Measurements from ENCODE around the gene TMEM108. TPM values are rescaled to one million over a fixed set of nuclear protein-coding genes. Genes with fewer than 3 reads are reported as not detected.

Gene TMEM108
- total RNA-seq, 1 donor from 2014 or later, result 0.07 TPM

DNA sequence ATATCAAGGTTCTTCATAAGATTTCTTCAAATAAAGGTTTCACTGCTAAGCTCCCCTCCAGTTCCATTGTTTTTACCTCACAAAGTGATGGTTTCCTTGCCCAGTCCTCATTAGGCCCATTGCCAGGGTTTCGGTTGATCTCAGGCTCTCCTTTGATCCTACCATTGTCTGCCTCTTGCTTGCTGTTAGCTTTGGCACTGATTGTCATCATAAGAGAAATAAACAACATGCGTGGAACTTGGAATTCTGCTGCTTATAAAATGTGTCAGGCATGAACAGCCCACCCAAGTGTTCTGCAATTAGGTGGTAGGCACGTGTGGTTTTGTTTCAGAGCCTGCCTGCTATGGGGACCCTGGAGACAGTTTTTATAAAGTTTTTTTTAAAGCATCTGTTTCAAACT lies 254.1 kb downstream of the TMEM108 start:
- Mint-ChIP-seq H3K4me1 (ENCODE audit: low read depth) (no peaks in the 10 kb centered on the region), H3K4me3 (ENCODE audit: low read depth) (no peak overlapping the region), H3K9me3 (no peaks in the 10 kb centered on the region), H3K27ac (no peak overlapping the region), H3K36me3 (ENCODE audit: low read depth) (no peaks in the 10 kb centered on the region), H3K27me3 (ENCODE audit: low read depth) (peaks cover 7% of the 10 kb centered on the region)
- no peak for DNase-seq (ENCODE audit: low spot score)
- intact Hi-C loops (cut with micrococcal nuclease), result no loop called here

DNA sequence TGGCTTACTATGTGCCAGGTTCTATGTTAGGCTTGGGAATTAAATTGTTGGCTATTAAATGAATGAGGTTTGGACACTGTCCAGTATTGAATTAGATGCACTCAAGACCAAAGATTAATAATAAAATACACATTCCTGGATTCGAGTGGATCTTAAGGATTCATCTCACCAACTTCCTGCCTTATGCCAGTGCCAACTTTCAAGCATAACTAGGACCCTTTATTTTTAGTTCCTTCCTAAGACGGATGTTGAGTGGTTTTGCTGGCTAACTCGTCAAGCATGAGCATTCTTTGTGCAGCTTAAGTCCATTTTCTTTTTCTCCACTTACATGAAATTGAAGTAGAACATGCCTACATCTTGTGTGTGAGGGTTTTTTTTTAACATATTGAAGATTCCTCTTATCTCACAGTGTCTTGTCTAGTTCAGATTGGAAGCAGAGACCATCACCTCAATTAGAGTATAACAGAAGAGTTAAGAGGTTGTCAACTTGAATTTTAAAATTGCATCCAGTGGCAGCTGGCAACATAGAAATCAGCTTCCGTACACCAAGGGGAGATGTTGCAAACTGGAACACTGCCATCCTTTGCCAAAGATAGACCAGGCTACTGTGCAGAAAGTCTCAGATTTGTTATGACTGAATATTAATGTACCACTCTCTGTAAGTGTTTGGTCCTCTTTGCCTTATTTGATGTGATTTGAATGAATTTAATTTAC lies 255.4 kb downstream of the TMEM108 start:
- Mint-ChIP-seq H3K36me3 (ENCODE audit: low read depth) (no peaks in the 10 kb centered on the region), H3K9me3 (no peaks in the 10 kb centered on the region), H3K27me3 (ENCODE audit: low read depth) (peaks cover 2% of the 10 kb centered on the region), H3K4me1 (ENCODE audit: low read depth) (no peaks in the 10 kb centered on the region), H3K4me3 (ENCODE audit: low read depth) (no peak overlapping the region), H3K27ac (no peak overlapping the region)
- intact Hi-C loops (cut with micrococcal nuclease), result no loop called here
- no peak for DNase-seq (ENCODE audit: low spot score)

DNA sequence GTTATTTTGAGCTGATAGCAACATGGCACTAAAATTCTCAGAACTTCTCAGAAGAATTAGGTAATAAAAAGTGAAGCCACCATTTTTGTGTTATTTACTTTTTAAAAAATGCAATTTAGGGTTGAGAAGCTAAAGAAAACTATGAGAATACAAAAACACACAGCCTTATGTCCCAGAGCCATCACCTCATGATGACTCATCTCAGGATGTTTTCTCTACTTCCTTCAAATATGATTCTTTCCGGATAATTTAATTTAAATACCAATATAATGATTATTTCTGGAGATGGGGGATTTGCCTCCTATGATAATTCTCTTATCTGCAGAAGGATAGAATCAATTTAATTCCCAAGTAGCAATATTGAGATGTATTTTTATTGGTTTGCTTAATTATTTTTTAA lies 256.1 kb downstream of the TMEM108 start:
- peaks cover 2% of the 10 kb centered on the region for H3K27me3 Mint-ChIP-seq (ENCODE audit: low read depth)
- H3K9me3 Mint-ChIP-seq, result no peaks in the 10 kb centered on the region
- H3K27ac Mint-ChIP-seq, result no peak overlapping the region
- H3K36me3 Mint-ChIP-seq (ENCODE audit: low read depth), result no peaks in the 10 kb centered on the region
- H3K4me1 Mint-ChIP-seq (ENCODE audit: low read depth), result no peaks in the 10 kb centered on the region
- no peak overlapping the region for H3K4me3 Mint-ChIP-seq (ENCODE audit: low read depth)
- no peak for DNase-seq (ENCODE audit: low spot score)
- intact Hi-C loops (cut with micrococcal nuclease), result no loop called here

DNA sequence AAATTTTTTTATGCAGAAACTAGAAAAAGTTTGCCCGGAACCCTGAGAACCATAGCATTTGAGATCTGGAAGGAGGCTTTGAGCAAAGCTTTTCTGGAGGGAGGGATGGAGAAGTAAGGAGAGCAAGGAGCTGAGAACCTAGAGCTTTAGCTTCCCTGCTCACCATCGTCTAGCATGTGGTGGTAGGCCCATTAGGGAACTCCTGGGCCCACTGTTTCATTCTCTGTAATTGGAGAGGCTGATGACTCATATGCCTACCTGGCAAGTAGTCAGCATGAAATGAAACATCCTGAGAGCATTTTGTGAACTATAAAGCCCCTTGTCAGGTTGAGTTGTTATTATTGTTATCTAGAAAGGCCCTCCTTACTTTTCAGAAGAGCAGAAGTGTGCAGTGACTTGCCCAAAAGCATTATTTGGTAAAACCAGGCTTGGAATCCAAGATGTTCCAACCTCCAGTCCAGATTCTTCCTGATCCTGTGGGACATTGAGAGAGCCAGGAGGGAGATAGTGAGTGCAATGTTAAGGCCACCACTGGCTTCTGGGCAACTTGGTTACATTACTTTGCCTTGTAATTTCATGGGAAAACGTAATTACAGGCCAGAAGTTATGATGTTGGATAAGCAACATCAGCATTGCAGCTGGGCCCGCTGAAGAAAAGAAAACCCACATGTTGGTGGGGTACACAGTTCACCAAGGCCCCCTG lies 257.2 kb downstream of the TMEM108 start:
- H3K4me3 Mint-ChIP-seq (ENCODE audit: low read depth), result no peak overlapping the region

DNA sequence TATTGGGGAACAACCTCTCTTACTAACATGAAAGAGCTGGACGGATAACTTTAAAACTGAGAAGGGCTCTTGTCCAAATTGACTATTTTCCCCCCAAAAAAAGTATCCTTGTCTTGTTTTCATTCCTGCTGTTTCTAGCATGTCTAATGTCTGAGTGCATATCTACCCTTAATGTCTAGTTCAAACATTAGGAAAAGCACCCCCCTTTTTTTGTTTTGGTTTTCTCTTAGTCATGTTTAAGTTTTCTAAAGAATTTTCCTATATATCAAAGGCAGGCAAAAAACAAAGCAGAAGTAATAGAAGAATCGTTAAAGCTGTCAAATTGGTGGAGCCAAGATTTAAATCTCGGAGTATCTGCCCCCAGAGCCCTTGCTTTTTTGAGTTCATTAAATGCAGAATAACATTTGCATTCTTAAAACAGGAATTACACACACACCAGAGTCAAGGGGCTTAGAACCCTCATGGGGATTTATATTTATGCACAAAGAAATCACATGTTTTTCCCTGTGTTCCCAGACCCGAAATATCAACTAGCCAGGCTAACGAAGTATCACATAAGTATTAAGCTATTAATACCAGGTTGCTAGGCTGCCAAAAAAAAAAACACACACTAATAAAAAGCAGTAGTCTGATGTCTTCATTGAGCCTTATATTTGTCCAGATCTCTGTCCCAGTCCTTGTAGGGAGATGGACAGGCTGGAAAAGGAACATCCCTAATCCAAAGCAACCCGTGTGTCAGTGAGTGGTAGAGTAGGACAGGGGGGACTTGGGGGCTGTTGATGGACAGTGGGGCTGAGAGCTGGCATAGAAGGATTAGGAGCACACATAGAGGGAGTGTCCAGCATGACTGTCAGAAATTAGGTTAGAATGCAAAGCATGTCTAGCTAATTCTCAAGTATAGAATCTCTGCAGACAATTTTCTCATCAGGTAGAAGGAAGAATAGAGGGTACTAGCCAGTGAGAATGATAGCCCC lies 258.0 kb downstream of the TMEM108 start:
- H3K9me3 Mint-ChIP-seq, result no peaks in the 10 kb centered on the region
- H3K27ac Mint-ChIP-seq, result no peak overlapping the region
- intact Hi-C loops (cut with micrococcal nuclease), result no loop called here
- no peaks in the 10 kb centered on the region for H3K36me3 Mint-ChIP-seq (ENCODE audit: low read depth)
- H3K4me1 Mint-ChIP-seq (ENCODE audit: low read depth), result no peaks in the 10 kb centered on the region
- no peaks in the 10 kb centered on the region for H3K27me3 Mint-ChIP-seq (ENCODE audit: low read depth)
- no peak for DNase-seq (ENCODE audit: low spot score)
- H3K4me3 Mint-ChIP-seq (ENCODE audit: low read depth), result no peak overlapping the region

More for the DNA sequence above, 257.2 kb downstream of the TMEM108 start:
- H3K9me3 Mint-ChIP-seq, result no peaks in the 10 kb centered on the region
- H3K36me3 Mint-ChIP-seq (ENCODE audit: low read depth), result no peaks in the 10 kb centered on the region
- no peak overlapping the region for H3K27ac Mint-ChIP-seq
- H3K27me3 Mint-ChIP-seq (ENCODE audit: low read depth), result no peaks in the 10 kb centered on the region
- no peak for DNase-seq (ENCODE audit: low spot score)
- intact Hi-C loops (cut with micrococcal nuclease), result no loop called here
- no peaks in the 10 kb centered on the region for H3K4me1 Mint-ChIP-seq (ENCODE audit: low read depth)

DNA sequence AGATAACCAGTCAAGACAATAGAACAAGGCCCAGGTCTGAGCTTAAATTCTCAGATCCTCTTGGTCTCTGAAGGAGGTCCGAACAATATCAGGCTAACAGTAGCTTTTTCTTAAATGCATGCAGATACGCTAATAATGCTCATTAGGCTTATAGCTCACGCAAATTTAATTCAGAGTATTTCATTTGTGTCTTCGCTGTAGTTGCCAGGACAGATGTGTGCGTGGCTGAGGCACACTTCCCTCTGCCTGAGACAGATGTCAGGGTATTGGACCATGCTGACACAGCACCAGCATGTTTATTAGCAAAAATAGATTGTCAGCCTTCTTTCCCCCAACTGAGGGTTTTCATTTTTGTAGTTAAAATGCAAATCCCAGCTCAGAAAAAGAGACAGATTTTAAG lies 258.8 kb downstream of the TMEM108 start:
- Mint-ChIP-seq H3K4me3 (ENCODE audit: low read depth) (no peak overlapping the region), H3K4me1 (ENCODE audit: low read depth) (no peaks in the 10 kb centered on the region), H3K27ac (no peak overlapping the region), H3K36me3 (ENCODE audit: low read depth) (no peaks in the 10 kb centered on the region), H3K9me3 (no peaks in the 10 kb centered on the region), H3K27me3 (ENCODE audit: low read depth) (no peaks in the 10 kb centered on the region)
- intact Hi-C loops (cut with micrococcal nuclease), result no loop called here
- no peak for DNase-seq (ENCODE audit: low spot score)

DNA sequence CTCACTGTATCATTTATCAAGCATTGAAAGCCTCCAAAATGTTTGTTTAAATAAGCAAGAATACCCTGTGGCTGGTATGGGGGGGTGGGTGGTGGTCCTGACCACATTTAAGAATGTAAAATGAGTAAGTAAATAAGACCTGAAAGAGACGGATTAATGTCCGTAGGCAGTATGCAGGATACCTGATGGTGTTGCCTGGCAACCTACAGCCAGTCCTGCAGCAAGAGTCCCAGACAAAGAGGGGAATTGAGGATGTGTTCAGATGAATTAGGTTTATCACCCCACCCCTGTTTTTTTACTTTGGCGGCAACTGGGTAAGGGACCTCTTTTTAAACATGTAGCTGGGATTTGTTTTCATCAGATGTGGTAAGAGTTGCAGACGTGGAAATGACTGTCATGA lies 261.9 kb downstream of the TMEM108 start:
- intact Hi-C loops (cut with micrococcal nuclease), result no loop called here
- Mint-ChIP-seq H3K36me3 (ENCODE audit: low read depth) (no peaks in the 10 kb centered on the region), H3K9me3 (no peaks in the 10 kb centered on the region), H3K27ac (no peak overlapping the region), H3K4me1 (ENCODE audit: low read depth) (no peaks in the 10 kb centered on the region), H3K27me3 (ENCODE audit: low read depth) (no peaks in the 10 kb centered on the region), H3K4me3 (ENCODE audit: low read depth) (no peak overlapping the region)
- no peak for DNase-seq (ENCODE audit: low spot score)

DNA sequence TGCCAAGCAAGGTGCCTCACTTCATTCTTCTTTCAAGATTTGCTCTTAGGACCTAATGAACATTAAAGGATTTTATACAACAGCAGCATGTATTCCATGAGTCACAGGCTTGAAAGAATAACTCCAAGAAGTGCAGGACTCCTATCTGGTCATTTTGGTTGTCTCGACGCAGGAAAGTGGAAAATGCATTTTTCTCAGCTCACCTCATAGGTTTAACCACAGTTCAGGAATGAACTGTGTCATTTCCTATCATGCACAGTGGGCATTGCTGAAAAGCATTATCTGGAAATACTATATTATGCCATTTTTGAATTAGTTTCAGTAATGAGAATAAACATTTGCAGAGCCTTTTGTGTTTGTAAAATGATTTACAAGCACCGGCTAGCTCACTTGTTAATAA lies 263.0 kb downstream of the TMEM108 start:
- Mint-ChIP-seq H3K27ac (no peak overlapping the region), H3K4me1 (ENCODE audit: low read depth) (no peaks in the 10 kb centered on the region), H3K36me3 (ENCODE audit: low read depth) (no peaks in the 10 kb centered on the region), H3K27me3 (ENCODE audit: low read depth) (no peaks in the 10 kb centered on the region), H3K9me3 (no peaks in the 10 kb centered on the region), H3K4me3 (ENCODE audit: low read depth) (no peak overlapping the region)
- intact Hi-C loops (cut with micrococcal nuclease), result no loop called here
- no peak for DNase-seq (ENCODE audit: low spot score)

DNA sequence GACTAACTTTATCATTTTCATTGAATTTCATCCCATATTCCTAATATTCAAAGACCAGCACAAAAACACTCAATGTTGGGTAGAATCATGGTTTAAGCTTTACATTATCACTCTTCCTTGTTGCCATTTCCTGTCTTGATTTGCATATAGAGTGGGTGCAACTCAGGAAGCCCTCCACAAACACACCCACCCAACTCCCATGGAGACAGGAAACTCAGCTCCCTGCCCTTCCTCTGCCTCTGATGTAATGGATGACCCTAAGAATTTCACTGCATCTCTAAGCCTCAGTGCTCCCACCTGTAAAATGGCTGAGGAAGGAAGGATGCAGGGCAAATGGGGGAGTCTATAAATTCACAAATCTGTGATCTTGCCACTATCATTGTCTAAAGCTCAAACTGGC lies 263.5 kb downstream of the TMEM108 start:
- H3K9me3 Mint-ChIP-seq, result no peaks in the 10 kb centered on the region
- H3K4me1 Mint-ChIP-seq (ENCODE audit: low read depth), result no peaks in the 10 kb centered on the region
- intact Hi-C loops (cut with micrococcal nuclease), result no loop called here
- H3K4me3 Mint-ChIP-seq (ENCODE audit: low read depth), result no peak overlapping the region
- H3K36me3 Mint-ChIP-seq (ENCODE audit: low read depth), result no peaks in the 10 kb centered on the region
- no peak for DNase-seq (ENCODE audit: low spot score)
- H3K27me3 Mint-ChIP-seq (ENCODE audit: low read depth), result no peaks in the 10 kb centered on the region
- no peak overlapping the region for H3K27ac Mint-ChIP-seq

DNA sequence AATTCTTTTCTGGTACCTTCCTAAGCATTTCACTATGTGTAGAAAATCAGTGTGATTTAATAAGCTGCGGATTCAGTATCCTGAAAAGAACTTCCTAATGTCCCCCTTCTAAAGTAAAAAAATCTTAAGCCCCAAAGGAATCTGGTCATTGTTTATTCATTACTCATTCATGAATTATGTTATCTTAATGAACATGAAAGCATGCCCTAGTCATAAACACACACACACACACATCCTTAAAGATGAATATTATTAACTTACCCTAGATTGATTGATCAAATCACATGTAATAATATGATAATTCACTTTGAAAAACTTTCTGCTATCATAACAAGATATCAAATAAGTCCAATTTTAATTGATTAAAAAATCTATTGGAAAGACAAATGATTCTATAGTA lies 265.2 kb downstream of the TMEM108 start:
- no peaks in the 10 kb centered on the region for H3K36me3 Mint-ChIP-seq (ENCODE audit: low read depth)
- H3K27me3 Mint-ChIP-seq (ENCODE audit: low read depth), result peaks cover 3% of the 10 kb centered on the region
- no peak for DNase-seq (ENCODE audit: low spot score)
- H3K9me3 Mint-ChIP-seq, result peaks cover 5% of the 10 kb centered on the region
- H3K27ac Mint-ChIP-seq, result no peak overlapping the region
- H3K4me3 Mint-ChIP-seq (ENCODE audit: low read depth), result no peak overlapping the region
- intact Hi-C loops (cut with micrococcal nuclease), result no loop called here
- H3K4me1 Mint-ChIP-seq (ENCODE audit: low read depth), result no peaks in the 10 kb centered on the region

DNA sequence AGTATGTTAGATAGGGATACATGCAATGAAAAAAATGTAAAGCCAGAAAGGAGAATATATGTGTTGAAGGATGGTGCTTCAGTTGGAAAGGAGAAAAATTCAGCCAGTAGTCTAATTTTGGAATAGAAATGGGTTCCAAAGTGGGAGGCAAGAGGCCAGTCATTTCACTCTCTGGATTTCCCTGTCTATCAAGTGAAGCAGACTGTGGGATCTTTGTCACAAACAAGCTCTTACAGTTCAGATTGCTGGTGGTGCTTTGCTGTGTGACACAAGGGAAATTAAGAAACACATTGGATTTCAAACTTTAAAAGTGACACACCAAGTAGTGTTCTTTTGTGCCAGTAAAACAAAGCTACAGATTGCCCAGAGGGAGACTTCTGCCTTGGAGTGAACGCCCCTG lies 279.7 kb downstream of the TMEM108 start:
- Mint-ChIP-seq H3K27ac (no peak overlapping the region), H3K4me3 (ENCODE audit: low read depth) (no peak overlapping the region), H3K36me3 (ENCODE audit: low read depth) (no peaks in the 10 kb centered on the region), H3K27me3 (ENCODE audit: low read depth) (peaks cover 11% of the 10 kb centered on the region), H3K4me1 (ENCODE audit: low read depth) (no peaks in the 10 kb centered on the region), H3K9me3 (peaks cover 19% of the 10 kb centered on the region)
- intact Hi-C loops (cut with micrococcal nuclease), result no loop called here
- no peak for DNase-seq (ENCODE audit: low spot score)

DNA sequence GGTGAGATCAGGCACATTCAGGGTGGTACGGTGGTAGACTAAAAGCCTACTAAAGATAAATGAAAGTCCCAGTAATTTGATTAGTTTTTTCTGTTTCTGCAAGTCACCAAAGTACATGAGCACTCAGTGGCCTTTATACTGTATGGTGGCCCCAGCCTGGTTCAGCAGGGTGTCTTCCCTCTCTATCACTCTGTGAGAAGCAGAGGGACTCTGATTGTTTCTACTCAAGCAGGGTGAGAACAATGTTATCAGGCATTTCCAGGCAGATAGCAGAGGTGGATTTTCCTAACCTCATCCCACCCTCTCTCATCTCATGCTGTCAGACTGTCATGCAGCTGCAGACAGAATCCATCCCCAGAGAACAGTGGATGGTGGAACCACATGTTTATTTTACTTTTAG lies 290.2 kb downstream of the TMEM108 start:
- DNase-seq (ENCODE audit: low spot score), result no peak
- Mint-ChIP-seq H3K36me3 (ENCODE audit: low read depth) (no peaks in the 10 kb centered on the region), H3K4me3 (ENCODE audit: low read depth) (no peak overlapping the region), H3K9me3 (no peaks in the 10 kb centered on the region), H3K27ac (no peak overlapping the region), H3K27me3 (ENCODE audit: low read depth) (peaks cover 8% of the 10 kb centered on the region), H3K4me1 (ENCODE audit: low read depth) (no peaks in the 10 kb centered on the region)
- intact Hi-C loops (cut with micrococcal nuclease), result no loop called here

DNA sequence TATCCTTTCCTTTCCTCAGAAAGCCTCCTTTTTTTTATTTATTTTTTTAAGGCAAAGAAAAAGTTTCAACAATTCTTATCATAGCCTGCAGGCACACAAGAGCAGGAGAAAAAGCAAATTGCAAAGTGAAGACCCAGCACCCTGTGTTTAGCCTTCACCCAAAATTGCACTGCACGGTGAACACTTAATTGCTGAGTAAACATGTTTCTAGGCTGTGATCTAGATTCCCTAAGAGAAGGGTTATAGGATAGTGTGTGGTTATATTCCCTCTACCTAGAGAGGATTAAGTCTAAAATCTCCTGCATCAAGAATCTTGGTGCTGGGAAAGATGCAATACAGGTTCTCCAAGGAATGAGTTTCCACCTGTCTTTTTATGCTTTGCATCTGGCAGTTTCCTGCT lies 291.4 kb downstream of the TMEM108 start:
- no peak overlapping the region for H3K4me3 Mint-ChIP-seq (ENCODE audit: low read depth)
- peaks cover 5% of the 10 kb centered on the region for H3K27me3 Mint-ChIP-seq (ENCODE audit: low read depth)
- no peak overlapping the region for H3K27ac Mint-ChIP-seq
- H3K9me3 Mint-ChIP-seq, result no peaks in the 10 kb centered on the region
- DNase-seq (ENCODE audit: low spot score), result no peak
- no peaks in the 10 kb centered on the region for H3K36me3 Mint-ChIP-seq (ENCODE audit: low read depth)
- intact Hi-C loops (cut with micrococcal nuclease), result no loop called here
- H3K4me1 Mint-ChIP-seq (ENCODE audit: low read depth), result no peaks in the 10 kb centered on the region
